Measurements from ENCODE around the gene ENTPD2.

Gene ENTPD2

DNA sequence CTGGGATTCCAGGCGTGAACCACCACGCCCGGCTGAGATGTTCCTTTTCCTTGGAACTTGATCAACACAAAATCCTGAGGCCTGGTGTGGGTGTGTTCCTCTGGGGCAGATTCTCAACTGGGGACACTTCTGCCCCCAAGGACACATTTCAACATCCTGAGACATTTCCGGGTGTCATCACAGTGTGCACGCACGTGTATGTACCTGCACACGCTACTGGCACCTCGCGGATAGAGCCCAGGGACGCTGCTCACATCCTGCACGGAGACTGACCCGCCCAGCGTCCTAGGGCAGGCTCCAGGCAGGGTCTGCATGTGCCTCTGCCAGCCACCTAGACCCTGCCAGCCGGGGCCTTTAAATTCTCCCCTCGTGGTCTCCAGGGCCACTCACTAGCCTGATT is 8.5 kb upstream of the ENTPD2 start:
- H3K79me1 ChIP-seq (ENCODE audit: low read length) = no peaks in the 10 kb centered on the region
- no peak overlapping the region for H3K27ac ChIP-seq (ENCODE audit: low read depth, low read length)
- H4K5ac ChIP-seq (ENCODE audit: low read length) = no peak overlapping the region
- H3K56ac ChIP-seq (ENCODE audit: low read length) = no peak overlapping the region
- no peaks in the 10 kb centered on the region for H3K79me2 ChIP-seq (ENCODE audit: control insufficient read depth, insufficient read depth, low read length)
- H2BK15ac ChIP-seq (replicated peaks; ENCODE audit: low read depth) = no peak overlapping the region
- no peak overlapping the region for H3K4me3 ChIP-seq (ENCODE audit: low read length)
- no peak for DNase-seq
- H3K4me2 ChIP-seq (ENCODE audit: low read length) = no peak overlapping the region
- H3K9ac ChIP-seq (ENCODE audit: low read length) = no peak overlapping the region
- no peaks in the 10 kb centered on the region for H3K36me3 ChIP-seq (ENCODE audit: control insufficient read depth, insufficient read depth, low read length)
- WGBS (ENCODE audit: extremely low coverage, insufficient coverage, low lambda C conversion rate) = no CpG with 5 or more reads among the region's 15 CpGs
- no peak overlapping the region for H2BK120ac ChIP-seq (ENCODE audit: low read depth, low read length)
- H2BK5ac ChIP-seq (ENCODE audit: low read length) = no peak overlapping the region
- no peaks in the 10 kb centered on the region for H3K27me3 ChIP-seq (ENCODE audit: insufficient read depth, low read length, poor library complexity)
- no peak overlapping the region for H2AK5ac ChIP-seq (ENCODE audit: low read length)
- H3K4me1 ChIP-seq (ENCODE audit: control insufficient read depth, low read depth, low read length) = no peaks in the 10 kb centered on the region
- H3K4ac ChIP-seq (ENCODE audit: low read depth, low read length) = no peak overlapping the region
- no peak overlapping the region for H4K8ac ChIP-seq (ENCODE audit: low read depth, low read length)
- H3K23ac ChIP-seq (ENCODE audit: low read length) = no peak overlapping the region
- H3K18ac ChIP-seq (ENCODE audit: low read length) = no peak overlapping the region

DNA sequence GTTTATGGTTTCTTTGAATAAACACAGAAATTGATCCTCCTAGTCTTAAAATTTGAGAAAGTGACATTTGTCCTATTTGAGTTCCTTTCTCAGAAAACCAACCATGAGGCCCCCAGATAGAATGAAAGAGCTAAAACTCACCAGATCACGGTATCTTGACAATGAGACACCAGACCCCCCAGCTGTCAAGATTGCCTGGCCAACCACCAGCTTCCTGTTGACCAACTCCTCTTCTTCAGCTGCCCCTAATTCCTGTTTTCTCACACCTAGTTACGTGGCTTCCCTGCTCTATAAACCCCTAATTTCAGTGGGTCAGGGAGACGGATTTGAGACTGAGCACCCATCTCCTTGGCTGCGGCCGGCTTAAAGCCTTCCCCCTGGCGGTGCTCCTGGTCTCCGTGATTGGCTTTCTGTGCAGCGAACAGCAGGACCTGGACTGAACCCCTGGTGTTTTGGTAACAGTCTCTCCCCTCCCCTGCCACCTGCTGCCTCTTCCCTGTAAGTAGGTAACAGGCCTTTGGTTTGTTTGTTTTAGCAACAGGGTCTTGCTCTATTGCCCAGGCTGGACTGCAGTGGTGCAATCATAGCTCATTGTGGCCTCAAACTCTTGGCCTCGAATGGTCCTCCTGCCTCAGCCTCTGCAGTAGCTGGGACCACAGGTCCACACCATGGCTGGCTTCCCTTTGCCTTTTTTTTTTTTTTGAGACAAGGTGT is 4.8 kb upstream of the ENTPD2 start:
- Histone ChIP-seq H3K27ac (ENCODE audit: low read depth, low read length) (no peak overlapping the region), H3K23ac (ENCODE audit: low read length) (no peak overlapping the region), H4K5ac (ENCODE audit: low read length) (no peak overlapping the region), H3K79me1 (ENCODE audit: low read length) (no peaks in the 10 kb centered on the region), H3K4me3 (ENCODE audit: low read length) (no peak overlapping the region), H2AK5ac (ENCODE audit: low read length) (no peak overlapping the region), H3K4ac (ENCODE audit: low read depth, low read length) (no peak overlapping the region), H3K36me3 (ENCODE audit: control insufficient read depth, insufficient read depth, low read length) (no peaks in the 10 kb centered on the region), H3K4me2 (ENCODE audit: low read length) (no peak overlapping the region), H3K56ac (ENCODE audit: low read length) (no peak overlapping the region), H2BK15ac (replicated peaks; ENCODE audit: low read depth) (no peak overlapping the region), H3K9ac (ENCODE audit: low read length) (no peak overlapping the region), H3K79me2 (ENCODE audit: control insufficient read depth, insufficient read depth, low read length) (no peaks in the 10 kb centered on the region), H3K18ac (ENCODE audit: low read length) (no peak overlapping the region), H2BK120ac (ENCODE audit: low read depth, low read length) (no peak overlapping the region), H2BK5ac (ENCODE audit: low read length) (no peak overlapping the region), H3K27me3 (ENCODE audit: insufficient read depth, low read length, poor library complexity) (peaks cover under 1% of the 10 kb centered on the region), H4K8ac (ENCODE audit: low read depth, low read length) (no peak overlapping the region), H3K4me1 (ENCODE audit: control insufficient read depth, low read depth, low read length) (peaks cover 2% of the 10 kb centered on the region)
- WGBS (ENCODE audit: extremely low coverage, insufficient coverage, low lambda C conversion rate) = no CpG with 5 or more reads among the region's 9 CpGs
- no peak for DNase-seq

- no CpG with 5 or more reads among the region's 16 CpGs for WGBS (ENCODE audit: extremely low coverage, insufficient coverage, low lambda C conversion rate)
- no peak overlapping the region for H3K56ac ChIP-seq (ENCODE audit: low read length)
- H4K5ac ChIP-seq (ENCODE audit: low read length) = no peak overlapping the region
- no peak overlapping the region for H3K4ac ChIP-seq (ENCODE audit: low read depth, low read length)
- no peaks in the 10 kb centered on the region for H3K79me2 ChIP-seq (ENCODE audit: control insufficient read depth, insufficient read depth, low read length)
- H3K4me1 ChIP-seq (ENCODE audit: control insufficient read depth, low read depth, low read length) = peaks cover 2% of the 10 kb centered on the region
- H3K27ac ChIP-seq (ENCODE audit: low read depth, low read length) = no peak overlapping the region
- H2BK120ac ChIP-seq (ENCODE audit: low read depth, low read length) = no peak overlapping the region
- no peak overlapping the region for H3K18ac ChIP-seq (ENCODE audit: low read length)
- no peak overlapping the region for H2AK5ac ChIP-seq (ENCODE audit: low read length)
- no peaks in the 10 kb centered on the region for H3K79me1 ChIP-seq (ENCODE audit: low read length)
- H2BK15ac ChIP-seq (replicated peaks; ENCODE audit: low read depth) = no peak overlapping the region
- H3K4me3 ChIP-seq (ENCODE audit: low read length) = no peak overlapping the region
- DNase-seq = no peak
- no peaks in the 10 kb centered on the region for H3K36me3 ChIP-seq (ENCODE audit: control insufficient read depth, insufficient read depth, low read length)
- no peak overlapping the region for H3K23ac ChIP-seq (ENCODE audit: low read length)
- H3K27me3 ChIP-seq (ENCODE audit: insufficient read depth, low read length, poor library complexity) = peaks cover 8% of the 10 kb centered on the region
- H2BK5ac ChIP-seq (ENCODE audit: low read length) = no peak overlapping the region
- no peak overlapping the region for H3K4me2 ChIP-seq (ENCODE audit: low read length)
- no peak overlapping the region for H3K9ac ChIP-seq (ENCODE audit: low read length)
- no peak overlapping the region for H4K8ac ChIP-seq (ENCODE audit: low read depth, low read length)
Observed at GRCh38 chr9:137057545-137057944, 3.7 kb upstream of the ENTPD2 start.

- H3K4me3 ChIP-seq (ENCODE audit: low read length) = no peak overlapping the region
- no peak overlapping the region for H3K27ac ChIP-seq (ENCODE audit: low read depth, low read length)
- H3K4ac ChIP-seq (ENCODE audit: low read depth, low read length) = no peak overlapping the region
Observed at GRCh38 chr9:137056739-137057415, 3.0 kb upstream of the ENTPD2 start.

DNA sequence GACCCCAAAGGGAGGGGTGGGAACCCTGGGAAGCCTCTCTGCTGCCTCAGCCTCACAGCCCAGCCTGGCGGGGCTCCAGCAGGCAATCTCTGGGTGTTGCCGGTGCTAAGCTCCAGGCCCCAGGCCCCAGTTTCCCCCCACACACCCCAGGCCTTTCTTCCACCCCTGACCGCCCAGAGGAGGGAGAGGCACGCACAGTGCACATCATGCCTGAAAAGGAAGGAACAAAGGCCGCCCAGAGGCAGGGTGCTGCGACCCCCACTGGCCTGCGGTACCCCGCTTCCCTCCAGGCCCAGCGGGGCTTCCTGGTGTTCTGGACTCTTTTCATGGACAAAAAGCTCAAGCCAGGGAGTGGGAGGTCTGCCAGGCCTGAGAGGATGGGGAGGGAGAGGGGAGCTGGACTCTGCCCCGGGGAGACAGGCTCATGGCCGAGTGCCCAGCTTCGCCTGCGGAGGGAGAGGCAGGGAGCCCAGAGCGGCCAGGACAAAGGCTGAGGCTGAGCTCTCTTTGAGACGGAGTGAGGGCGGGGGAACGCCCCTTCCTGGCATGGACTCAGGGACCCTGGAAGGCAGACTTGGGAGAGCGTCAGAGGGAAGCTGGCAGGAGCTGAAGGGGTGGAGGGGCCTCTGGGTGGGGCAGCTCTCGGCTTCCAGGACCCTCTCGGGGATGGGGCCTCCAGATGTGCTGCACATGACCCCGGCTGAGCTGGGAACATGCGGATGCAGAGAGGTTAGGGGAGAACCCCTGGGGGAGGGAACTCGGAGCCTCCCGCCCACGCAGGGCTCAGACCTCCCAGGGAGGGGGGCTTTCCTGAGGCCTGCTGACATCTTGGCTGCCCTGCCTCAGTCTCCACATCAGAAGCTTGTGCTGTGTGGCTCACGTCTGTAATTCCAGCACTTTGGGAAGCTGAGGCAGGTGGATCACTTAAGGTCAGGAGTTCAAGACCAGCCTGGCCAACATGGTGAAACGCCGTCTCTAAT is 1.8 kb upstream of the ENTPD2 start:
- H3K36me3 ChIP-seq (ENCODE audit: control insufficient read depth, insufficient read depth, low read length) = no peaks in the 10 kb centered on the region
- H3K18ac ChIP-seq (ENCODE audit: low read length) = no peak overlapping the region
- DNase-seq = no peak

More at GRCh38 chr9:137056739-137057415, 3.0 kb upstream of the ENTPD2 start:
- Histone ChIP-seq H3K56ac (ENCODE audit: low read length) (no peak overlapping the region), H3K4me1 (ENCODE audit: control insufficient read depth, low read depth, low read length) (peaks cover 2% of the 10 kb centered on the region), H2BK120ac (ENCODE audit: low read depth, low read length) (no peak overlapping the region), H3K79me1 (ENCODE audit: low read length) (no peaks in the 10 kb centered on the region), H3K9ac (ENCODE audit: low read length) (no peak overlapping the region), H2BK5ac (ENCODE audit: low read length) (no peak overlapping the region), H2BK15ac (replicated peaks; ENCODE audit: low read depth) (no peak overlapping the region), H3K23ac (ENCODE audit: low read length) (no peak overlapping the region), H4K8ac (ENCODE audit: low read depth, low read length) (no peak overlapping the region), H3K79me2 (ENCODE audit: control insufficient read depth, insufficient read depth, low read length) (no peaks in the 10 kb centered on the region), H3K36me3 (ENCODE audit: control insufficient read depth, insufficient read depth, low read length) (no peaks in the 10 kb centered on the region), H3K18ac (ENCODE audit: low read length) (no peak overlapping the region), H4K5ac (ENCODE audit: low read length) (no peak overlapping the region), H2AK5ac (ENCODE audit: low read length) (no peak overlapping the region), H3K4me2 (ENCODE audit: low read length) (no peak overlapping the region), H3K27me3 (ENCODE audit: insufficient read depth, low read length, poor library complexity) (peaks cover 8% of the 10 kb centered on the region)
- WGBS (ENCODE audit: extremely low coverage, insufficient coverage, low lambda C conversion rate) = no CpG with 5 or more reads among the region's 17 CpGs
- DNase-seq = no peak

More for the DNA sequence above, 1.8 kb upstream of the ENTPD2 start:
- Histone ChIP-seq H2AK5ac (ENCODE audit: low read length) (no peak overlapping the region), H2BK5ac (ENCODE audit: low read length) (no peak overlapping the region), H3K27me3 (ENCODE audit: insufficient read depth, low read length, poor library complexity) (peaks cover 8% of the 10 kb centered on the region), H3K4ac (ENCODE audit: low read depth, low read length) (no peak overlapping the region), H4K5ac (ENCODE audit: low read length) (no peak overlapping the region), H3K79me2 (ENCODE audit: control insufficient read depth, insufficient read depth, low read length) (no peaks in the 10 kb centered on the region), H3K4me1 (ENCODE audit: control insufficient read depth, low read depth, low read length) (peaks cover 2% of the 10 kb centered on the region), H3K9ac (ENCODE audit: low read length) (no peak overlapping the region), H2BK15ac (replicated peaks; ENCODE audit: low read depth) (no peak overlapping the region), H3K4me3 (ENCODE audit: low read length) (no peak overlapping the region), H2BK120ac (ENCODE audit: low read depth, low read length) (no peak overlapping the region), H3K79me1 (ENCODE audit: low read length) (no peaks in the 10 kb centered on the region), H3K56ac (ENCODE audit: low read length) (no peak overlapping the region), H3K23ac (ENCODE audit: low read length) (no peak overlapping the region), H3K4me2 (ENCODE audit: low read length) (no peak overlapping the region), H3K27ac (ENCODE audit: low read depth, low read length) (no peak overlapping the region), H4K8ac (ENCODE audit: low read depth, low read length) (no peak overlapping the region)
- WGBS (ENCODE audit: extremely low coverage, insufficient coverage, low lambda C conversion rate) = no CpG with 5 or more reads among the region's 28 CpGs
